HG02870 (cell line): Measurements from ENCODE around the gene LYZL2.
A peak's percentile ranks its signal among the peaks of the same experiment; 100 is the strongest.
"Not testable (repeated sequence)": the region's sequence is repeated elsewhere in the genome, so short reads cannot be mapped to it uniquely, and the experiment has no call there.

ENCODE experiments used
- ATAC-seq: cut with Tn5 transposase; IDR thresholded peaks from one replicate; pipeline ENCODE4 v1.9.1; 2021; ENCODE audit warnings: mild to moderate bottlenecking, moderate library complexity; ENCODE audit not compliant: unreplicated experiment

The LYZL2 gene

GRCh38 chr10:30596013-30596412 is 33.5 kb downstream of the LYZL2 start:
- no peak for ATAC-seq

DNA sequence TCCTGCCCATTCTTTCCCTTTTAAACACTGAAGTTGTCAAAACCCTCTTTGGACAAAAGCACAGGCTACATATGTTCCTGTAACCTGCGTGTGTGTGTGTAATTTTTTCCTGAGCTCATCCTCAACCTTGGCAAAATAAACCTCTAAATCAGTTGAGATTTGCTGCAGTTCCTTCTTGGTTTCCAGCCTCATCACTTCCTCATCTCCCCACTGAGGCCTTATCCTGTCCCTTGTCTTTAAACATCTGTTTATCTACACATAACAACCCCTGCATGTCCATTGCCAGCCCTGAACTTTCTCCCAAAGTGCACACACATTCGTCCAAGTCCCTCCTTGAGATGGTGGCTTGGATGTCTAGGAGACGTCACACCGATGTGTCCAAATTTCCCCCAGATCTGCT is 35.5 kb downstream of the LYZL2 start:
- ATAC-seq = no peak

DNA sequence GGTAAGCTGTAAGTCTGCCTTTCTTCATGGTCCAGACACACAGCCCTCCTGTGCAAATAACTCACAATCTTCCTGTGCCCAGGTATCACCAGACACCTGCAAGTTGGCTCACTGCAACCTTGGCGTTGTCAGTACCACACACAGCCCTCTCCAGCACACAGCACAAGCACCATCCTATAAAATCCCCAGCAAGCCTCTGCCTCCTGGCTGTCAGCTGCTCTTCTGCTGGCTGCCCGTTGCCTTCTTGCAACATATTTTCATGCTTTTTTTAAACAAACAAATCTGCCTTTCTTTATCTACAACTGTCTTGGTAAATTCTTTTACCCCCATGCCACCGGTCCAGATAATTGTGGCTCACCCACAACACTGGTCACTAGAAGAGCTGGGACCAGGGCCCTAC is 36.8 kb downstream of the LYZL2 start:
- ATAC-seq = not testable (repeated sequence)

GRCh38 chr10:30591249-30591670 is 38.3 kb downstream of the LYZL2 start:
- ATAC-seq = no peak

DNA sequence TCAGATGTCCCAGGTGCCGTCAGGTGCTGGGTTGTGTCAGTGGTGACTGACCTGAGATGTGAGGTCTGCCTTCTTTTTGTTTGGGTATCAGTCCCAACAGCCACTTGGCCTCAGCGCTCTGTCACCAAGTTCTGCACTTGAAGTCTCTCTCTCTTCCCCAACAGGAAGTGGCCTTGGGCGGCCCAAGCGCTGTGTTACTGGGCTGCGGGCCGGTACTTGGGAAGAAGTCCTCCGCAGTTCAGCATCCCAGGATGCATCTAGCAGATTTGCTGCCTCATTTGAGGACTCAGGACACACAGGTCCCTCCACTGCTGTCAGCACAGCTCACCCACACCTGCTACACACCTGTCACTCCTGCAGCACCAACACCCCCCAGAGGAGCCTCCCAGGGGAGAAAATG is 40.1 kb downstream of the LYZL2 start:
- no peak for ATAC-seq

DNA sequence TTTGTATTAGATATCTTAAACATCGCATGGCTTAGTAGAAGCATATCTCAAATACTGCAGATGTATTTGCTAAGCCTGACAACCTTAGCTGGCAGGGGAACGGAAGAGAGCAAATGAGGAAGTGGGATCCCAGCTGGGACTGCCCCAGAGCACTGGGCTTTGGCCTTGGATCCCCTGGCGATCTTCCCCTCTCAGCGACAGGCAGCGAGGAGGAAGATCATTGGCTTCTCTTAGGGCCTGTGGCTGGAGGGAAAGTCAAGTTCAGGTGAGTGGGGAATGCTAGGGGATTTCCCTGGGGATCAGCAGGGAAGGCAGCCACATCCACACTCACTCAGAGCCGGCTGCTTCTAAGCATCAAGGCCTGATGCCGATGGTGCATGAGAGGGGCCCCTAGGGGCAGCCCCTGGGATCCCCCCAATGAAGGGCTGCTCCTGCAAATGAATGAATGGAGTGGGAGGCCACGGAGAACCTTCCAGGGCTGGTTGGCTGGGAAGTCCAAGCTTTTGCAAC is 42.0 kb downstream of the LYZL2 start:
- ATAC-seq = peak; percentile 78

DNA sequence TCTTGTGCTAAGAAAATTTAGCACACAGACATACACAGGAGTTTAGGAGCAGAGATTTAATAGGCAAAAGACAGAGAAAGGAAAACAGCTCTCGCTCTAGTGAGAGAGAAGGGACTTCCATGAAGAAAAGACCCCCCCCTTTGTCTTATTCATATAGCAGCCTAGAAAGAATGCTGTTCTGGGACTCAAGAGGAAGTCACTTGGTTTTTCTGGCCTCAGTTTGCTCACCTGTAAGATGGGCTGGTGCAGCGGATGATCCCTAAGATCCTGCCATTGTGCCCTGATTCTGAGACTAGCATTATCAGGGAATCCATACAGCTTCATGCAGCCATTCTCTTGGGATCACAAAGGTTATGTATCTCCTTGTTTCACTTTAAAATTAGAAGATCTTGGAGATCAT is 42.7 kb downstream of the LYZL2 start:
- ATAC-seq = no peak

GRCh38 chr10:30583778-30584415 is 45.7 kb downstream of the LYZL2 start:
- no peak for ATAC-seq

GRCh38 chr10:30581779-30582380 is 47.7 kb downstream of the LYZL2 start:
- ATAC-seq = no peak

DNA sequence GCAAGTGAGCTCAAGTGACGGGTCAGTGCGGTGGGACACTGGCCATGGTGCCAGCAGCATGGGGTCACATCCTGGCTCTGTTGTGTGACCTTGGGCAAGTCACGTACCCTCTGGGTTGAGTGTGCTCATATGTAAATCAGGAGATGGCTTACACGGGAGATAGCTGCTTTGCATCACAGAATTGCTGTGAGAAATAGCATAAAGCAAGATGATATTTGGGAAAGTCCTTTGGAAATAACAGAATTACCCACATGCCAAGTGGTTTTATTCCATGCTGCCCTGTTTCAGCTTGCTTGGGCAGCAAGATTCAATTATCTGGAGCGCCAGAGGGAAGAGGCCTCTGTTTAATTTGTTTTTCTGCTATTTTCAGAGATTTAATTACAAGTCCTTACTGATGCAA is 48.9 kb downstream of the LYZL2 start:
- ATAC-seq = no peak

DNA sequence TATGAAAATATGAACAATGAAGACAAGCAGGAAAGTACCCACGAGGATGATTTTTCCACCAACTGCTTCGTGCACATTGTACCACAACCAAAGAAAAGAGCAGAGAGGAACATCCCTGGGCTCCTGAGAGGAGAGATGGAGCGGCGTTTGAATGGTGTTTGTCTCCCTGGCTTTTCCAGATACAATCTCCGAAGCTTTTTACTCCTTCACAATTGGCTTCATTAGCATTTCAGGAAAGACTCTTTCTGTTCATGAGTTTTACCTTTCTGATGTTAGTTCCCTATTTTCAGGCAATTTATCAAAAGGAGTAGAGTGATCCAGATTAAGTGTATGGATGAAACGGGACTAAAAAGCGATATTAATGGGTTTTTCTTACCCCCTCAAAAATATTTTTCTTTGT is 49.3 kb downstream of the LYZL2 start:
- no peak for ATAC-seq

- no peak for ATAC-seq
These were observed 50.0 kb downstream of the LYZL2 start for GRCh38 chr10:30579574-30579973.

GRCh38 chr10:30577048-30577447 is 52.5 kb downstream of the LYZL2 start:
- no peak for ATAC-seq

DNA sequence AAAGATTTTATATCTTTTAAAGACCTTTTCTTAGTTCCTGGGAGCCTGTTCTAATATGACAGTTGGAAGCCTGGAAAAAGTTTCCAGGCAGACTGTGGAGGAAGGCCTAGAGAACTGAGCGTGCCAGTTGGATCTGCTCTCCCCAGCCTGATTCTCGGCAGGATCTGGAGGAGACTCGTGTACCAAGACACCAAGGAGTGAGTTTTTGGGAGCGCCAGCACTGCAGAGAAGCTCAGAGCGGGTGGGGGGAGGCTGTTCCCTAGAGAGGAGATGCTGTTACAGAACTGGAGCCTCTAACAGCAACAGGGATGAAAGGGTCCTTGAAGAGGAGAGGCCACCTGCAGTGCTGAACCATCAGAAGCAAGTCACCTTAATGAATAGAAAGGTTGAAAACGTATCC is 52.9 kb downstream of the LYZL2 start:
- ATAC-seq = no peak

- no peak for ATAC-seq
These were observed 55.1 kb downstream of the LYZL2 start for GRCh38 chr10:30574432-30574796.

GRCh38 chr10:30573721-30574431 is 55.7 kb downstream of the LYZL2 start:
- ATAC-seq = no peak

- no peak for ATAC-seq
These were observed 64.1 kb downstream of the LYZL2 start for GRCh38 chr10:30565449-30565848.

DNA sequence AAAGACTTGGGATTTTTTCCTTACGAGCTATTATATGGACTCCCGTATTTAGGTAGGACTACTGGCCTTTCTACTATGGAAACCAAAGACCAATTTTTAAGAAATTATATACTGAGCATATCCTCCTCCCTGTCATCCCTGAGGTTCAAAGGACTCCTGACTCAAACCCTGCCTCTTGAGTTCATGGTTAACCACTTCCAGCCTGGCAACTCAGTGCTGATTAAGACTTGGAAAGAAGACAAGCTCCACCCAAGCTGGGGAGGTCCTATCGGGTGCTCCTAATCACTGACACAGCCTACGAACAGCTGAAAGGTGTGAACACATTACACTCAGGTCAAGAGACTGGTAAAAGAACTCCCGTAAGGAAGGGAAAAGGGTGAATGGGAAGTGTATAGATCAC is 66.8 kb downstream of the LYZL2 start:
- ATAC-seq = no peak
